Medulla oblongata (tissue), 1 donor: Measurements from ENCODE around the gene NKD2.
A peak's percentile ranks its signal among the peaks of the same experiment; 100 is the strongest.

Source experiments
- DNase-seq: peaks from one replicate; pipeline ENCODE4 v3.0.0-alpha.2; 2015; ENCODE audit errors: extremely low spot score

Gene NKD2

DNA sequence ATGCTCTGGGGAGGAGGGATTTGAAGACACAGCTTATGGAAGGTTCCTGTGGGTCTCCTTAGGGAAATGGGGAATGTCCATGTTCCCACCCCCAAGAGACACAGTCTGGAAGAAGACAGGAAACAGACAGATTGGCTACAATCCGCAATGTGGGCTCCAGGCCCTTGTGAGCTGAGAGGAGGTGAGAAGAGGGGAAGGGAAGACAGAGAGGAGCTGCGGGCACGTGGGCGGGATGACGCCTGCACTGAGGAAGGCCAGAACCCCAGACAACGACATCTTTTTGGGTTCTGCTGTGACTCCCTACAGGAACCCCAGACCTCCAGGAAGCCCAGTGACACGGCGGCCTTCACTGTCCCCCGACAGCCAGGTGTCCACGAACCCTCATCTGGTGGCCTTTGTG, 29.9 kb upstream of the NKD2 start:
- DNase-seq = no peak

GRCh38 chr5:979100-979817, 29.3 kb upstream of the NKD2 start:
- no peak for DNase-seq

DNA sequence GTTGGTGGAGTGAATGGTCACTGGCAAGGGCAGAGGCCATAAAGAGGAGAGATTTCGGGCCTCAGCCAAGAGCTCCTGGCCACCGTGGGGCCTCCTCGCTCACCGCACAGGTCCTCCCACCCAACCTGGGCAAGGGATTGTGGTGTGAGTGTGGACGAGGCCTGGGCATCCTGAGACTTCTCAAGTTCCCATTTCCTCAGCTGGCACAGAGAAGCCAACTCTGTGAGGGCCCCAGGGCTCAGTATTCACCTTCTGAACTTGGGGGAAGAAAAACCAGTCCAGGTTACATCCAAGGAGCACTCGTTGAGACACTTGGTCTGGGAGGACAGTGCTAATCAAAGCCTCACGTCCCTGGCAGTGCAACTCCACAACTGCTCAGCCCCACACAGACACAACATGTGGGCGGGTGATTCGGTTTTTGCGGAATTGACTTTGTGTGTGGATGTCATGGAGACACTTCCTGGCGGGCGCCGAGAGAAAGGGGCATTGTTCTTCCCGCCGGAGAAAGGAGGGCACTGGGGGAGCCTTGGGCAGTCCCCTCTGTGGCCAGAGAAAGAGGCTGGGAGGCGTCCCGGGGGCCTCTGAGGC, 28.5 kb upstream of the NKD2 start:
- peak; percentile 54 for DNase-seq

GRCh38 chr5:980966-981365, 27.6 kb upstream of the NKD2 start:
- no peak for DNase-seq

GRCh38 chr5:981456-981855, 27.1 kb upstream of the NKD2 start:
- DNase-seq = no peak

GRCh38 chr5:982377-983237, 26.0 kb upstream of the NKD2 start:
- DNase-seq = no peak

DNA sequence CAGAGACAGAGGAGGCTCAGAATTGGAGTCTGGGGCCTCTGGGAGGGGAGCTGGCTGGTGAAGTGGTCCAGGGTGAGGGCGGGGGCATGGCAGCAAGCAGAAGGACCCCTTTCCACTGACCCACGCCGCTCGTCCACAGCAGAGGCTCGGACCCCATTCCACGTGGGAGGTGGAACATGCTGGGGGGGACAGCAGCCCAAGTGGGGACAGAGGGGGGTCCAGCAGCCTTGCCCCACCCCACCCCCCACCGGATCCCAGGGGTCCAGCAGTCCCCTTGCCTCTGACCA, 25.4 kb upstream of the NKD2 start:
- DNase-seq = no peak

DNA sequence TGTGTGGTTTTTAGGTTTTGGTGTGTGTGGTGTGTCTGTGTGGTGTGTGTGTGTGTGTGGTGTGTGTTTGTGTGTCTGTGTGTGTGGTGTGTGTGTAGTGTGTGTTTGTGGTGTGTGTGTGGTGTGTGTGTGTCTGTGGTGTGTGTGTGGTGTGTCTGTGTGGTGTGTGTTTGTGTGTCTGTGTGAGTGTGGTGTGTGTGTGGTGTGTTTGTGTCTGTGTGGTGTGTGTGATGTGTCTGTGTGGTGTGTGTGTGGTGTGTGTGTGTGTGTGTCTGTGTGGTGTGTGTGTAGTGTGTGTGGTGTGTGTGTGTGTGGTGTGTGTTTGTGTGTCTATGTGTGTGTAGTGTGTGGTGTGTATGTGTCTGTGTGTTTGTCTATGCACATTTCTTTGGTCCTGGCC, 25.0 kb upstream of the NKD2 start:
- DNase-seq = no peak

DNA sequence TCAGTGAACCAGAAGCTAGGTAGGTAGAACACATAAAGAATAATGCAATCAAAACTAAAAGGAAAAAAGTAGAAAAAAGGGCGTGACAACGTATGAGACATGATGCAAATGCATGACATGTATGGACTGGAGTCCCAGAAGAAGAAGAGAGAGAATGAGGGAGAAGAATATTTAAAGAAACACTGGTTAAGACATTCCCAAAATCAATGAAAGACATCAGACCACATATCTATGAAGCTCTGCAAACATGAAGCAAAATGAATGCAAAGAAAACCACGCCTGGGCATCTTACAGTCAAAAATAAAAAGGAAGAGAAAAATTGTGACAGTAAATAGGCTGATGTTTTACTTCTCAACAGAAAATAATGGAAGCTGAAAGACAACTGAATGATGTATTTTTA, 23.8 kb upstream of the NKD2 start:
- DNase-seq = no peak

- DNase-seq = no peak
These were observed 20.8 kb upstream of the NKD2 start for GRCh38 chr5:987761-988160.

GRCh38 chr5:988322-988721, 20.3 kb upstream of the NKD2 start:
- DNase-seq = no peak

- DNase-seq = peak; percentile 89
These were observed 18.6 kb upstream of the NKD2 start for GRCh38 chr5:989961-990530.

GRCh38 chr5:991472-992267, 16.9 kb upstream of the NKD2 start:
- DNase-seq = no peak

GRCh38 chr5:994272-994607, 14.4 kb upstream of the NKD2 start:
- DNase-seq = no peak

DNA sequence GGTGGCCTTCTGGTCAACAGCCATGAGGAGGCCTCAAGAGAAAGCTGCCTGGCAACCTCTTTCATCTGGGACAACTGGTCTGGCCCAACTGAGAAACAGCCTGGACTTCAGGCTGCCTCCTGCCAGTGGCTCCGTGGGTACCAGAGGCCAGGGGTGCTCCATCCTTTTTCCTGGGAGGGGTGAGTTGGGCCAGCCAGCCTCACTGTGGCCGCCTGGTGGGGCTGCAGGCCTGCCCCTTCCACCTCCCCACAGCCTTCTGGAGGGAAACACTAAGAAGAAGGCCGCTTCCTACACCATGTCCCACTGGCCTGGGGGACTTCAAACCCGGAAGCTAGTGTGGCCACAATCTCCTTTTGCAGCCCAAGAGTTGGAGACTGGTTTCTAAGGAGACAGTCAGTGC, 13.8 kb upstream of the NKD2 start:
- DNase-seq = no peak

DNA sequence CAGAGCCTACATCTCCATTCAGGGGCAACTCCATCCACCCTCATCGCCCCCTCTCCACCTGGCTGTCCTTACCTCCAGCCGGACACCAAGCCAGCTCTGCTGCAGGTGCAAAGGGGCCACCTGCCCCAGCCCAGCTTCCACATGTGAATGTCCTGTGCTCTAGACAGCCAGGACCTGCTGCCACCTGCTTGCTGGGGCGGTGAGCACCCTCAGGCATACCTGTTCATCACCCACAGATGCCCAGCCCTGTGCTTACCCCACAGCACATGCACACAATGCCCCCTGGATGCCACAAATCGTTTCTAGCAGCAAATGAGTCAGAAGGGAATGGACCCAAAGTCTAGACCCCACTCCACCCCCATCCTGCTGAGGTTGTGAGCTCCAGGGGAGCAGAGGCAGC, 13.3 kb upstream of the NKD2 start:
- DNase-seq = no peak

DNA sequence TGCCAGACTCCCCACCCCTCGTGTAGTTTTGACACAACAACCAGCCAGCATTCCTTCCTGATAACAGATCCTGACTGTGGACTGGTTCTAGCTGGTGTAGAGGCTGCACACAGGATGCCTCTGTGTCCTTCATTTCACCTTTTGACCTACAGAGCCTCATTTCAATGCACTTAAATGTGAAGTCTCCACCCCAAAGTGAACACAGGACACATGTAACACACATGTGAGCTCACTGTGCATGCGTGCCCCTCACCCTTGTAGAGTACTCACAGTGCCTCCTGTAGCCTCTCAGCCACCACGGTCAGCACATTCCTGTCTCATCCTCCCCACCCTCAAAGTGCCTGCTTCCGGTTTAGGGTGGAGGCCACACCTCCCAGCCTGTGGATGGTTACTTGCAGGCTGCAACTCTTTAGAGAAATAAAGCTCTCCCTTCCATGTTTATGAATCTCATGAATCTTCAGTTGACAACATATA, 11.6 kb upstream of the NKD2 start:
- DNase-seq = no peak

DNA sequence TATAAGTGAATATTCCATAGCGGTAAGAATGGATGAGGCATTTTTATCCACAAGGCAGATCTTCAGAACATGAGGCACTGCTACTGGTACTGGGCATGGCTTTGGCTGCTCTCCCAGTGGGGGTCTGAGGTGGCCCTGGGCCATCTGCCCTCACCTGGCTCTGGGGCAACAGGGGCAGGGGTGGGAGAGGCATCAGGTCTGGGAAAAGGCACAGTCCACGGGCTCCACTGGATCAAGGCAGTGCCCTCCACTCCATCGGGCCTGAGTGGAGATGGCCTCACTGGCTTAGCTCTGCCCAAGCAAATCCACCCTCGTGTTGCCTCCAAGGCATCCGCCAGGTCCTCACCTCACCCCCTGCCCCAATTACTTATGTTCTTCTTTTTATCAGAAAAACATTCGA, 10.9 kb upstream of the NKD2 start:
- no peak for DNase-seq

- DNase-seq = no peak
These were observed 10.2 kb upstream of the NKD2 start for GRCh38 chr5:998246-999031.

DNA sequence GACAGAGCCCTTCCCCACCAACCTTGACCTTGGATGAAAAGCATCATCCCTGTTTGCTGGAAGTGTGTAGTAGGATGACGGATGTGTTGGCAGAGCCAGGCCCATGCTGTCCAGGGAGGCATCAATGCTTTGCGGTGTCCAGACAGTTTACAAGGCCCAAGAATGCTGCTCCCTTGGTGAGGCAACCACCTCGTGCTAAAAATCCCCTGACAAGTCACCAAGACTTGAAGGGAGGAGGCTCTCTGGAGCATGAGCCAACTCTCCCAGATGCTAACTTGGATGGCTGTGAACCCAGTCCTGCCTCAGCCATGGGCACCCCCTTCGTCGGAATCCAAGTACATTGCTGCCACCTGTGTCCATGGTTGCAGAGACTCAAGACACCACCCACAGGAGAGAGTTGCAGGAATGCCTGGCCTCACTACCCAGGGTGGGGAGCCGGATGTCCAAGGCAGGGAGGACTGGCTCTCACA, 9.5 kb upstream of the NKD2 start:
- no peak for DNase-seq

DNA sequence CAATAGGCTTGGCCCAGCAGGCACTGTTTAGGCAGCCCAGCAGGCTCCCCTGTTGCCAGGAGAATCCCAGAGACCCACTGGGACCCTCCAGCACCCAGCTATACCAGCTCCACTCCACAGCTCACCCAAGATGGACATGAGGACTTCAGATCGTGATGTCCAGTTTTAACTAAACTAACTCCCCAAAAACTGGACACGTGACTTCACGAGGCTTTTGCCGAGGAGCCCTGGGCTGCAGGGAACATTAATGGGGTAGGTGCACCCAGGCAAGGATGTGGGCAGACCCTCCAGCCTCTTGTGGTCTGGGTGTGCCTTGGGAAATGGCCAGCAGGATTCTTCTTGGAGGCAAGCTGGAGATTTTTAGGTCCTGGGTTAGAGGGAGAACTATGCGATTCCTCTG, 8.9 kb upstream of the NKD2 start:
- DNase-seq = no peak
